Fibroblast of skin of left biceps (primary cell): ENCODE data around the gene PPM1N.

Experiments
- DNase-seq, 2 experiments: peaks; one replicate each; pipeline ENCODE4 v3.0.0-alpha.2; 2013; ENCODE audit warnings: low read depth in 2 of 2

PPM1N gene, protein sequence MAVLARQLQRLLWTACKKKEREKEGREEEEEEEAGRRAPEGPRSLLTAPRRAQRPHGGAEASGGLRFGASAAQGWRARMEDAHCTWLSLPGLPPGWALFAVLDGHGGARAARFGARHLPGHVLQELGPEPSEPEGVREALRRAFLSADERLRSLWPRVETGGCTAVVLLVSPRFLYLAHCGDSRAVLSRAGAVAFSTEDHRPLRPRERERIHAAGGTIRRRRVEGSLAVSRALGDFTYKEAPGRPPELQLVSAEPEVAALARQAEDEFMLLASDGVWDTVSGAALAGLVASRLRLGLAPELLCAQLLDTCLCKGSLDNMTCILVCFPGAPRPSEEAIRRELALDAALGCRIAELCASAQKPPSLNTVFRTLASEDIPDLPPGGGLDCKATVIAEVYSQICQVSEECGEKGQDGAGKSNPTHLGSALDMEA

GRCh38 chr19:45498411-45499195, at the start of gene PPM1N:
TSS of gene PPM1N (plus strand) at chr19:45498443. CDS start at chr19:45498473, 30 bp downstream.
- DNase-seq: no peak

GRCh38 chr19:45448887-45449299, 49.4 kb upstream of the PPM1N start:
- no peak for DNase-seq

GRCh38 chr19:45450012-45450333, 48.3 kb upstream of the PPM1N start:
- DNase-seq: no peak

GRCh38 chr19:45451131-45451849, 47.0 kb upstream of the PPM1N start:
- no peak for DNase-seq

DNA sequence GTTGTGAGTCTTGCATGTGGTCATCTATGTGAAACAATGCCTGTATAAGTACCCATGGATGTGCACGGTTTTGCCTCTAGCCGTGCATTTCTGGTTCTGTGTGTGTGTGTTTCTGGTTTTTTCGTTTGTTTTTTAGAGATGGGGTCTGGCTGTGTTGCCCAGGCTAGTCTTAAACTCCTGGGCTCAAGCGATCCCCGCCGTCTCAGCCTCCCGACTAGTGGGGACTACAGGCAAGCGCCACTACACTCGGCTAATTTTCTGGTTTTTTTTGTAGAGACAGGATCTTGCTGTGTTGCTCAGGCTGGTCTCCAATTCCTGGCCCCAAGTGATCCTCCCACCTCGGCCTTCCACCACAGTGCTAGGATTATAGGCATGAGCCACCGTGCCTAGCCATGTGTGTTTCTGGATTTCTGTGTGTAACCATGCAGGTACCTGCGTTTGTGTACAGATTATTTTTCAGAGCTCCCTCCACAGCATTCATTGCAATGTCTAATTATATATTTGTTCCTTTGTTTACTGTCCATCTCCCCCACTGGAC, 46.3 kb upstream of the PPM1N start:
- no peak for DNase-seq

- peak; percentile 95 to 96 for DNase-seq
Measured at GRCh38 chr19:45455707-45456499, 42.3 kb upstream of the PPM1N start.

- DNase-seq: no peak
Measured at GRCh38 chr19:45456500-45456815, 41.8 kb upstream of the PPM1N start.

GRCh38 chr19:45457776-45458175, 40.5 kb upstream of the PPM1N start:
- DNase-seq: no peak

GRCh38 chr19:45460807-45461347, 37.4 kb upstream of the PPM1N start:
- DNase-seq: no peak

DNA sequence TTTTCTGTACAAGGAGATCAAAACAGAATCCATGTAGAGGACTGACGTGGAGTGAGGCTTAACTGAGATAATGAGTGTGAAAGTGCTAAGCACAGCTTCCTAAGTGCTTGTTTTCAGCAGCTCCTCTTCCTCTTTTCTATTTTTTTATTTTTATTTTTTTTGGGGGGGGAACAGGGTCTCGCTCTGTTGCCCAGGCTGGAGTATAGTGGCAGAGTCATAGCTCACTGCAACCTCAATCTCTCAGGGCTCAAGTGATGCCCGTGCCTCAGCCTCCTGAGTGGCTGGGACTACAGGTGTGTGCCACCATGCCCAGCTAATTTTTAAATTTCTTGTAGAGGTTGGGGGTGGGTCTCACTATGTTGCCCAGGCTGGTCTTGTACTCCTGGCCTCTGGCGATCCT, 36.1 kb upstream of the PPM1N start:
- no peak for DNase-seq

DNA sequence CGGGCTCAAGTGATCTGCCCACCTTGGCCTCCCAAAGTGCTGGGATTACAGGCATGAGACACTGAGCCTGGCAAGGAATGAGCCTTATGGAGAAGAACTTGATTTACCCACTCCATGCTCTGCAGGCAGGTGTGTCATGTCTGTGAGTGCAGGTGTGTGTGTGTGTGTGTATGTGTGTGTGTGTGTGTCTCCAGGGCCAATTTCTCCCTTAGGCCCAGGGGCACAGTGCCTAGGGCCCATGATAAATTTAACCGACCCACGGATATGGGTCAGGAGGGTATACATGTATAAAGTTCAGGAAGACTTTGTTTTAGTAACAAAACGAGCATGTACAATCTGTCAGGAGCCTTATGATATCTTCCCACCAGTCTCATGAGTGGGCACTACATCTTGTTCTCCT, 35.0 kb upstream of the PPM1N start:
- DNase-seq: no peak

DNA sequence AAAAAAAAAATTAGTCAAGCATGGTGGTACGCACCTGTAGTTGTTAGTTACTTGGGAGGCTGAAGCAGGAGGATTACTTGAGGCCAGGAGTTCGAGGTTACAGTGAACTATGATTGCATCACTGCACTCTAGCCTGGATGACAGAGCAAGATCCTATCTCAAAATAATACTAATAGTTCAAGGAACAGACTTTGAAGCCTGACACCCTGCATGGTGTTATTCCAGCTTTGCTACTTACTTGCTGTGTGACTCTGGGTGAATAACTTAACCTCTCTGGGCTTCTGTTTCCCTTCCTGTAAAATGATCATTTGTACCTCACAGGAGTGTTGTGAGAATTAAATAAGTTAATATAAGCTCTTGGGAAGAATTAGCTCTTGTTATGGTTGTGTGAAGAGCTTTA, 34.0 kb upstream of the PPM1N start:
- DNase-seq: no peak

DNA sequence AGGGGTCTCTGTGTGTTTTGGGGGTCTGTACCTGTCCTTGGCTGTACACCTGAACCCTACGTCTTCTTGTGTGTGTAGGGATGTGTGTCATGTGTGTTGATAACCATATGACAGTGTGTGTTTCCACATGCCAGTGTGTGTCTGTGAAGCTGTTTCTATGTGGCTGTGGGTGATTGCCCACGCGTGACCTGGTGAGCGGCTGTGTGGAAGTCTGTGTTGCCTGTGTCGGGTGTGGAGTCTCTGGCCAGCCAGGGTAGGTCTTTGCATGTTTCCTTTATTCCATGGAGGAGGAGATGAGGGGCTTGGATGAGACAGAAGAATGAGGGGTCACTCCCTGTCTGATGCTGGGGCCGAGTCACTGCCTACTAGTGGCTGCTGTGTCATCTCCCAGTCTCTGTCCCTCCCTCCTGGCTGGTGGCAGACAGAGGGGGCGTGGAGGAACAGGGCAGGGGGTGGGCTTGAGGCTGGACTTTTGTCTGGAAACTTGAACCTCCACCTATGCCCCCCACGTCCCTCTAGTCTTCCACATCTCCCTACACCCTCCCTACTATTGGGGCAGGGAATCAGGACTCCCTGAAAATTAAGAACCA, 33.3 kb upstream of the PPM1N start:
- DNase-seq: no peak

DNA sequence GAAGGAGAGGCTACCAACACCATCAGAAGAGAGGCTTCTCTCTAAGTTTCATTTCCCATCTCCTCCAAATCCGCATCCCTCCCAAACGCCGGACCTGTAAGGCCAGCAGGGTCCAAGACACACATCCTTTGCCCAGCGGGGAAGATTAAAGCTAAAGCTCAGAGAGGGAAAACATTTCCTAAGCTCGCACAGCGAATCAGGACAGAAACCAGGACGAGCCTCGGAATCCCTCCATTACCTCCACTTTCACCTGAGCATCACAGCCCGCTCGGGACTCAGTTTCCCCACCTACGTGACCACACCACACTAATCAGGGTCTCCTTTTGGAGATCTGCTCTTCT, 31.2 kb upstream of the PPM1N start:
- no peak for DNase-seq

DNA sequence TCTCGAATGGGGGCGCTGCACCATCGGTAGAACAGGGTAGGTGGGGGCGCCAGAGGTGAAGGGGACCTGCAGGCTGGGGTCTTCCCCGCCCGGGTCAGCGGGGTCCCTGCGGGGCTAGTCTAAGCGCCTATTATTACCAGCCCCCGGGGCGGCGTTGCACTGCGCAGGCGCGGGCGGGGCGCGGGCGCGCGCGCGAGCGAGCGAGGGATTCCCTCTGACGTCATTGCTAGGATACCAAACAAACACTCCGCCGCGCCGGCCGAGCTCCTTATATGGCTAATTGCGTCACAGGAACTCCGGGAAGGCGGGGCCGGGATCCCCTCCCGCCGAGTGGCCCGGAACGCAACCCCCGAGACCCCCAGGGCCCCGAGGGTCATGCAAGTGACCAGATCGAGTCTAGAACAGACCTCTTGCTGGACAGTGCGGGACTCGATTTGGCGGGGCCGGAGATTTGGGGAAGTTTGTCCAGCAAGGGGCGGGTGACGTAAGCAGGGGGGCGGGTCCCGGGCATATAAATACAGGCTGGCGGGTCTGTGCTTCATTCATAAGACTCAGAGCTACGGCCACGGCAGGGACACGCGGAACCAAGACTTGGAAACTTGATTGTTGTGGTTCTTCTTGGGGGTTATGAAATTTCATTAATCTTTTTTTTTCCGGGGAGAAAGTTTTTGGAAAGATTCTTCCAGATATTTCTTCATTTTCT, 30.6 kb upstream of the PPM1N start, which contains the start of gene FOSB:
FOSB (plus strand) TSS at position 541 of the 703 bp plus-strand sequence. CDS start 591 bp downstream, outside the sequence.
- peak; percentile 88 for DNase-seq

DNA sequence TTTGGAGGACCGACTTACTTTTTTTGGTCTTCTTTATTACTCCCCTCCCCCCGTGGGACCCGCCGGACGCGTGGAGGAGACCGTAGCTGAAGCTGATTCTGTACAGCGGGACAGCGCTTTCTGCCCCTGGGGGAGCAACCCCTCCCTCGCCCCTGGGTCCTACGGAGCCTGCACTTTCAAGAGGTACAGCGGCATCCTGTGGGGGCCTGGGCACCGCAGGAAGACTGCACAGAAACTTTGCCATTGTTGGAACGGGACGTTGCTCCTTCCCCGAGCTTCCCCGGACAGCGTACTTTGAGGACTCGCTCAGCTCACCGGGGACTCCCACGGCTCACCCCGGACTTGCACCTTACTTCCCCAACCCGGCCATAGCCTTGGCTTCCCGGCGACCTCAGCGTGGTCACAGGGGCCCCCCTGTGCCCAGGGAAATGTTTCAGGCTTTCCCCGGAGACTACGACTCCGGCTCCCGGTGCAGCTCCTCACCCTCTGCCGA, 30.0 kb upstream of the PPM1N start:
- DNase-seq: no peak

DNA sequence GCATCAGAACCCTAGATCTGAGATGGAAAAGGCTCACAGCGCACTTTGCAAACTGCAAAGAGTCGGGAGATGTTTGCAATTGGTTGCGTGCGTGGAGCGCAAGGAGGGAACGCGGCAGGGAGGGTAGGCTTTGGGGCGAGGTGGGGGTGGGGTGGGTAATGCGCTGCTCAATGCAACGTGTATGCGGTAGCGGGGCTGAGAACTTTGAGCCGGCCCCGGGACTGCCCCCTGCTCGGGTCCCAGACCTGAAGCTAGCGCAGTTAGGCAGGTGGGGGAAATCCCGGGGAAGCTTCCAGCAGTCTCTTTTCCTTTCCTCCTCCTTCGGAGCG, 29.5 kb upstream of the PPM1N start:
- no peak for DNase-seq

- DNase-seq: peak; percentile 88 to 92
Measured at GRCh38 chr19:45469132-45469944, 28.9 kb upstream of the PPM1N start.
